Measurements from ENCODE around the gene HRH4.

Gene HRH4, protein sequence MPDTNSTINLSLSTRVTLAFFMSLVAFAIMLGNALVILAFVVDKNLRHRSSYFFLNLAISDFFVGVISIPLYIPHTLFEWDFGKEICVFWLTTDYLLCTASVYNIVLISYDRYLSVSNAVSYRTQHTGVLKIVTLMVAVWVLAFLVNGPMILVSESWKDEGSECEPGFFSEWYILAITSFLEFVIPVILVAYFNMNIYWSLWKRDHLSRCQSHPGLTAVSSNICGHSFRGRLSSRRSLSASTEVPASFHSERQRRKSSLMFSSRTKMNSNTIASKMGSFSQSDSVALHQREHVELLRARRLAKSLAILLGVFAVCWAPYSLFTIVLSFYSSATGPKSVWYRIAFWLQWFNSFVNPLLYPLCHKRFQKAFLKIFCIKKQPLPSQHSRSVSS

DNA sequence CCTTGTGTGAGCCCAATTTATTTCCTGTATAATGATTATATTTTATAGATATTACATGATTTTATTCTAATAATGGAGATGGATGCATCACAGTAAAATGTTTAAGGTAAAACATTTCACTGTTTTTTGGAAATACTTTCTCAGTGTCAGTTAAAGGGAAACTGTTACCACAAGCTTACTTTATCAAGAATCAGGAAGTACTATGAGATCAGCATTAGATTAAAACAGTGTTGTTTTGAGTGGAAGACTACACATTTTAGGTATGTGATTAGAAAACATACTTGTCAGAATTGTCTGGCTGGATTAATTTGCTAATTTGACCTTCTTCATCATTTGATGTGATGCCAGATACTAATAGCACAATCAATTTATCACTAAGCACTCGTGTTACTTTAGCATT, at the start of gene HRH4:
Gene HRH4, plus strand, starts transcription at position 250 of the 400 bp plus-strand sequence. Its CDS starts 92 bp downstream, at position 342.
- no peak for DNase-seq (ENCODE audit: low spot score)

DNA sequence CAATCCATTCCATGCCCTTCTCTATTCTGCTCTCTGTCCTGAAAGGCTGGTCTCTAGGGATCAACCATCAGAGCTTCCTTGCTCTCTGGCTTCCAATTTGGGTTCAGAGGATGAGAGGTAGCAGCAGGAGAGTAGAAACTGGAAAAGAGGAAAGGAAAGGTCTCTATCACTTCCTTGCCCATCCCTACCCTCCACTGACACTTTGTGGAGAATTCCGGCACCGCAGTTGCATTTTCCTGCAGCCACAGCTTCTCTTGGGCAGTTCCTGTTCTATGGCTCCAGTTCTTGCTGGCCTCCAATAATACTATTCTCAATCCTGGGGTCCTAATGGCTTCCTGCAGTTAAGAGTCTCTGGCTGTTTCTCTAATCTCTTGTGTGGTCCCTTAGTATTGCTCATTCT, 47.3 kb upstream of the HRH4 start:
- DNase-seq (ENCODE audit: low spot score): no peak

DNA sequence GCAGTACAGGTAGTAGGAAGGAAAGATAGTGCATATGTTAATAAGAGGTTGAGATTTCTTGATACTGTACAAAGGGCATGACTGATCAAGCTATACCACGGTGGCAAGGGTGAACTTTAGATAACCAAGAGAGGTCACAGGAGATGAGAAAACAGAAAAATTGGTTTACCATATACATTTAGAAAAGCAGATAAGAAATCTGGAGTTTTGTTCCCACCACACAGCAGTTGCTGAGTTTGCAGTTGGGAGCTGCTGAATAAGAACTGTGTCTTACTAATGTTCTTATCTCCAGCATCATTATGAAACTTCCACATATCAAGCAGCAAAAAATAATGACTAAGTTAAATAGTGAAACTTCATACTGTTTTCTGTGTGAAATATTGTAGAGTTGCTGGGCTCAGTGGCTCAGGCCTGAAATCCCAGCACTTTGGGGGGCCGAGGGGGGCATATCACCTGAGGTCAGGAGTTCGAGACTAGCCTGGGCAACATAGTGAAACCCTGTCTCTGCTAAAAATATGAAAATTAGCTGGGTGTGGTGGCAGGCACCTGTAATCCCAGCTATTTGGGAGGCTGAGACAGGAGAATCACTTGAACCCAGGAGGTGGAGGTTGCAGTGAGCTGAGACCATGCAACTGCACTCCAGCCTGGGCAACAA, 46.0 kb upstream of the HRH4 start:
- no peak for DNase-seq (ENCODE audit: low spot score)

DNA sequence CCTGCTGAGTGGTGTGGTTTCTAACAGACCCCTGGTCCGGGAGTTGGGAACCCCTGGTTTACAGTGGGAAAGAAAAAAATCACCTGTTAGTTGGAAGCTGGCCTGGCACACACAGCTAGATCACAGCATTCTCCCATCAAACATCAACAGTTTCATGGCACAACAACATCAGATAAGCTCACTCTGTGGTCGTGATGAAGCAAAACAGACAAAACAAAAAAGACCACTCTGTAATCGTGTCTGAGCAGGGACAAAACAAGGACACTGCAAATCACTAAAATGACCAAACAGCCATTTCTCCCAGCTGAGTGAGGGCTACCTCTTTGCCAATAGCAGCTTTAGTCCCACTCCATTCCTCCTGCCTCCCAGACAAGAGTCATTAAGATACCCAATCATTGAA, 43.0 kb upstream of the HRH4 start:
- DNase-seq (ENCODE audit: low spot score): no peak

DNA sequence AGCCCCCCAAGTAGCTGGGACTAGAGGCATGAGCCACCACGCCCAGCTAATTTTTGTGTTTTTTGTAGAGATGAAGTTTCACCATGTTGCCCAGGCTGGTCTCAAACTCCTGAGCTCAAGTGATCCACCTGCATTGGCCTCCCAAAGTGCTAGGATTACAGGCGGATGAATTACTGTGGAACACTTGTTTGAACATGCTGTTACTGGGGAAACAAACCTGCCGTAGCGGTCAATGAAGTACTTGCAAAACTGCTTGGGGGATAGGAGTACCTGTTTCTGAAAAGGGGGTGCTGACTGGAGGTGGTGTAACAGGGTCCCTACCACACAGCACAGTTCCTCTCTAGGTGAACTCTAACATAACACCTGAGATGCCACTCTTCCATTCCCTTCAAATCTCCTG, 39.9 kb upstream of the HRH4 start:
- DNase-seq (ENCODE audit: low spot score): no peak

DNA sequence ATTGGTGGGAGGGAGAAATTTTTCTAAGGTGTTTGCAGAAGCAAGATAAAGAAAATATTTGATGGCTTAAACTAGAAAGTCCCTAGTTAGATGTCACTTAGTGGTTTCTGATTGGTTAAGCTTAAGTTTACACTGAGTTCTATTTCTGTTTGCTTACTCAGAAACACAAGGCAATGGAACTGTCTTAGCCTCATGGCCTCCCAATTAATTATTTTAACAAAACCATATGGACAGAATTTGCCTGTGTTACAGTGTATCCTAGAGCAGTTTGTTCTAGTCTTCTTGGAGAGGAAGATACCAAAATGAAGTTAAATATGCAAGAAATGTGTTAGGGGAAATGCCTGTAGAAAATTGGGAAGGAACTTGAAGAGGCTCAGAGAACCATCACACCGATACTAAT, 38.6 kb upstream of the HRH4 start:
- no peak for DNase-seq (ENCODE audit: low spot score)

DNA sequence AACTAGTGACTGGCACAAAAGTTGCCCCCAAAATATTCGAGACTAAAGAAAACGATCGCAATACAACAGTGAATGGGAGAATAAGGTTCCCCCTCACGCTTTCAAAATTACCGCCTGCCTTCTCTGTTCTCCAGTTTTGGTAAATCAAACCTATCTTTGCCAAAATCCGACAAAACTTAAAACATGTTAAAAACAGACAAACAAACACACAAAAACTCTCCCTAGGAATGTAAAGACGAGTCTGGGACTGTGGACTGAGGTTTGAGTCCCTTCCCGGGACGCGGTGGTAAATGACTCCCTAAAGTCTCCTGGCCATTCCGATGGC, 34.4 kb upstream of the HRH4 start:
- DNase-seq (ENCODE audit: low spot score): no peak

DNA sequence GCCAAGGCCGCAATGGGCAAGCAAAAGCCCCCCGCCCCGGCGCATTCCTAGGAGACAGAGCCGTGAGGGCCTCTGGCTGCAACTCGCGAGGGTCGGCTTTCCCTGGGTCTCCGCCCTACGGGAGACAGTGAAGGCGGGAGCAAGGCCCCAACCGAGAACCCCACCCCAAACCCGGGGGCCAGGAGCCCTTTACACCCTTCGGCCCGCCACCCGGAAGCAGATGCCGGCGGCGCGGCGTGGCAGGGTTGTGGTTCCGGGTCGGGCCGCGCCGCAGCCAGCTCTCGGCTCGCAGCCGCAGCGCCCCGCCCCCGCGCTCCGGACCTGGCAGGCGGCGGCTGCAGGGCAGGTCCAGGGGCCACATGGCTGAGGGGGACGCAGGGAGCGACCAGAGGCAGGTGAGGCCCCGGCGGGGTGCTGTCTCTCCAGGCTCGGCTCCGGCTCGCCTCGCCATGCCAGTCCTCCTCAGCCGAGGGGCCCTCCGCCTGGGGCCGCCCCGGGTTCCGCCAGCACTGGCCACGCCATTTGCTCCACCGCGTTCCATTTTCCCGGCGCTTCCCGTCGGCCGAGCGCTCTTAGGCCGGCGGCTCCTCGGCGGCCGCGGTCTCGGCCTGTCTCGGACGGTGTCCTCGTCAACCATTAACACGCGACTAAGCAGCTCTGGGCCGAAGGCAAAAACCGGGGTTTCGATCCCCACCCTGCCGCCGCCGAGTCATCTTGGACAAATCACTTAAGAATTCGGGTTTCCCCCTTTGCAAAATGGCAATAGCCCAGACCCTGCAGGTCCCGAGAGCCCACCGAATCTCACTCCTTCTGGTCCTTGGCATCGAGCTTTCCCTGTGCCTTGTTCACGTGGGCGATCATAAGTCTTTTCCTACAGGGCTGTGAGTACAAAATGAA, 33.8 kb upstream of the HRH4 start, which contains the start of gene IMPACT:
Gene IMPACT, plus strand, starts transcription at position 273 of the 897 bp plus-strand sequence. Its CDS starts 87 bp downstream, at position 360.
- peak; percentile 94 for DNase-seq (ENCODE audit: low spot score)

DNA sequence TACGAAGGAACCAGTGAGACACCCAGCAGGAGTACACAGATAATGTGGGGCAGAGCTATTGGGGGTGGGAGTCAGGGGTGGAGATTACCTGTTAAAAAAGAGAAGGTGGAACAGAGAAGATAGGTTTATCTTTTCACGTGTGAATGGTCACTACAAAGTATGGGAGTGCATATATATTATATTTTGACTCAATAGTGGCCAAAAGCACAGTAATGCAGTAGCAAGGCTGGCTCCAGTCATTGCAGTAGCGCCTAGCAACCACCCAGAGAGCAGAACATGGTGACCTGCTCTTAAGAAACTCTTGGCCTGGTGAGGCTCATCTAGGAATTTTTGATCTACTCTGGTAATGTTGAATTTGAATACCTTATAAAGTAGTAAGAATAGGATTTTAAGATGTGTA, 33.0 kb upstream of the HRH4 start:
- DNase-seq (ENCODE audit: low spot score): no peak

DNA sequence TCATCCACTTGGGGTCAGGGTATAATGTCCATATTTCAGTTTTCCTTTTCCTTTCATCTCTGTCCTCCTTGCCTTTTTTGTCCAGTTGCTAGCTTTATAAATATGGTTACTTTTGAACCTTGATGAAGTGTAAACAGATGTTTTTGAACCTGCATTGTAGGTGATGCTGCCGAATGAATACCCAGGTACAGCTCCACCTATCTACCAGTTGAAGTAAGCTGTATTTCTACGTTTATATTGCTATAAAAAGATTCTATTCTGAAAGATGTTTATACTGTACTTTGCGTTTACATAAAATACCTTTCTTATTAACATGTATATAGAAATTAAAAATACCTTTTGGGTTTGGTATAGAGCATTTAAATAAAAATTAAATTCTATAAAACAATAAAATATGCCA, 31.7 kb upstream of the HRH4 start:
- no peak for DNase-seq (ENCODE audit: low spot score)

DNA sequence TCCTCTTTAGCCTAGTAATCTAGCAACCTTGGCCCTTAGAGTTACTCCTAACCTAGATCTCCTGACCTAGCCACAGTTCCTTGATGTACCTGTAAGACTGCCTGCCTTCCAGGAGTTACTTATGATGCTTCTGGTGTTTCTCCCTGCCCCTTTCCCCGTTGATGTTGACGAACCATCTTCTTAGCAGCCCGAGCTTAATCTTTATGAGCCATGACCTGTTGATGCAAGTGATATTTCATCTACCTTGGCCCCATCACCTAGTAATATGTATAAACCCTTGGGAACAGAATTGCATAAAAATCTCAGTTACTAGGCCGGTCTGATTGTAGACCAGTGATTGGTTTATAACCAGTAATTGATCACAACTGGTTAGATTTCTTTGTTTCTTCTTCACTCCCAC, 31.2 kb upstream of the HRH4 start:
- DNase-seq (ENCODE audit: low spot score): no peak

DNA sequence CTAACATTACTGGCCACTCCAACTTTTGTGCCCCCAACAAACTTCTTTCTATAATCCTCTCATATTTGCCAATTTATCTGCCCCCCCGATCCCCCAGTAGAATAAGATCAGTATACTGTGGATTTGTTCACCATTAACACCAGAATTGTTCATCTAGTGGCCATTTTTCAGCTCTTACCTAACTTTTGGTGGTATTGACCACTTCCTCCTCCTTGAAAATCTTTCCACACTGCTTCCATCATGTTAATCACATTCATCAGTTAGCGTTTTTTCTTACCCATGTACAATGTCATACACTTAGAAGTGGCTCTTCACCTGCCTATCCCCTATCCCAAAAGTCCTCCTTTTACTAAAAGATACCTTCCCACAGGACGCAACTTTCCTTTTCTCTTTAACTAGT, 27.8 kb upstream of the HRH4 start:
- DNase-seq (ENCODE audit: low spot score): no peak

DNA sequence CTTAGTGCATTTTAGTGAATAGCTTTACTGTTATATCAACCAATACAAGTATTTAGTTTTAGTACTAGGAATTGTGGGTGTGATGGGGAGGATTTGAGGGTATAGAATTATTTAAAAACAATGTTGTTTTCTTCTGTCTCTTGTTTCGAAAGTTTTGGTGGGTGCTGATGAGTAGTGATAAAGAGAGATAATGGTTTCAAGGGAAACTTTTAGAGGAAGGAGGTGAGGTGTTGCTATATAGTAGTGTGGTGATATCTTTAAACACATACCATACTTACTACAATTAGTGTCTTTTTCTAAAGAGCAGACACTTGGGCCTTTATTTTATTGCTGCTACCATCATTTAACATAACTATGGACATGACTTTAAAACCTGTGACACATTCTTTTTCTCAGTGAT, 23.5 kb upstream of the HRH4 start:
- DNase-seq (ENCODE audit: low spot score): no peak

DNA sequence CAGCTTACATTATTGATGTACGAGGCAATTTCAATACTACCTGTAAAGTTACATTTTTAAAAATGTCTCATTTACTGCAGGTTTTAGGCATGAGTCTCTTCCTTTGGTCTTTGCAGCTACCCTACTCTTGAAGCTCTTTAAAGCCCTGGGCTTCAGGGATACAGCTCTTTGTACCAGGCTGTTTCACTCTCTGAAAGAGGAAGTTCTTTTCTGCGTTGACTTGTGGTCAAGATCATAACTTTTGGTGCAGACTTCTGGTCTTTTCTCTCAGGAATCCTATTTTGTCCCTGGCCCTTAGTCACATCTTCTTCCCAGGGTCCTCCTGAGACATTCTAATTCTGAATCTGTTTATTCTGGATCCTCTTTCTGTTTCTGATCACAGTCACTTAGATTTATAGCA, 16.6 kb upstream of the HRH4 start:
- DNase-seq (ENCODE audit: low spot score): no peak

DNA sequence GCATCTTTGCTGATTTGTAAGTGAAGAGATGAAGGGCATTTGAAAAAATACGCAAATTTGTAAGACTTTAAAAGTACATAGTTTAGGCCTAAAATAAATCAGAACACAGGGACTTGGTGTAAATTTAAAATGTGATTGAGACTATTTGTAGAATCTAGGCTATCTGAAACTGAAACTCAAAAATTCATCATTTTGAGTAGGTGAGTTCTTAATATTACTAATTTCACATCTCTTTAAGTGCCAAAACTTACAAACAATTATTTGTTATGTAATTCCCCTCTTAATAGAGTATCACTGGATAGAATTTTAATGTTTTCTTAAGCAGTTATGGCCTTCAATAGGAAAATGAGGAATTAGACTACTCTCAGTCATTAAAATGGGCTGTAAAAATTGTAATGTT, 14.0 kb upstream of the HRH4 start:
- no peak for DNase-seq (ENCODE audit: low spot score)

DNA sequence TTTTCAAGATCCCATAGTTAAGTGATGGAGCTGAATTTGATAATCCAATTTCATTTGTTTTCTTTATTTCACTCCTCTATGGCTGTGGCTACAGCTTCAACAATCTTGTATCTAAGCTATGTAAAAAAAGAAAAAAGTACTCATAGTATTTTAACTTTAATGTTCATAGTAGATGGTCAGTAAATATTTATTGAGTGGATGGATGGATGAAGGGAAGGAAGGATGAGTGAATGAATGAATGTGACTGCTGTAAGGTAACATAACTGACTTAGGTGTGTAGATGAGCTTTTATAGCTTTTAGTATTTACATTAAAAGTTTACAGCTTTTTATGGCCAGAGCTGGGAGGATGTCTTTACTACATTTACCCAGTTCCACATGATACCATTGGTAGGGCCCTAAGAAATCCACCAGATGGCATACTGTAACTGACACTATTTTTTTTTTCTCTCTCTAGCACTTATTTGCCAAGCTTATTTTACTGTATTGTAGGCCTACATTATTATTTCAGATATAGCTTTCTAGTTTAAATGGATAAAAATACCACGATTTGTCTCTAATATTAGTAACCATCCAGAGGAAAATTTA, 13.4 kb upstream of the HRH4 start:
- DNase-seq (ENCODE audit: low spot score): no peak

DNA sequence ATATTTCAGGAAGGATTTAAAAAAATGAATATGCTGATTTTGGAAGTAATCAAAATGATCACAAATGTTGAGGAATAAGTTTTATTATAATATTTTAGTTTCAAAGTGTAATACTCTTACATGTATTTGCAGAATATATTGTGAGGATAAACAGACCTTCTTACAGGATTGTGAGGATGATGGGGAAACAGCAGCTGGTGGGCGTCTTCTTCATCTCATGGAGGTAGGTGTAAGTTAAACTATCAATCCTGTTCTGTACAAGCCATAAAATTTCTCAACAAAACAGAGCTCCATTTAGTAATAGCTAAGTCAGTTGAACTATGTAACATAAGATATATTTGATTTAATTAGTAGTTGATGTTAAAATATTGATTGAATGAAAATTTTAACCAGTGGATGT, 12.5 kb upstream of the HRH4 start:
- no peak for DNase-seq (ENCODE audit: low spot score)

DNA sequence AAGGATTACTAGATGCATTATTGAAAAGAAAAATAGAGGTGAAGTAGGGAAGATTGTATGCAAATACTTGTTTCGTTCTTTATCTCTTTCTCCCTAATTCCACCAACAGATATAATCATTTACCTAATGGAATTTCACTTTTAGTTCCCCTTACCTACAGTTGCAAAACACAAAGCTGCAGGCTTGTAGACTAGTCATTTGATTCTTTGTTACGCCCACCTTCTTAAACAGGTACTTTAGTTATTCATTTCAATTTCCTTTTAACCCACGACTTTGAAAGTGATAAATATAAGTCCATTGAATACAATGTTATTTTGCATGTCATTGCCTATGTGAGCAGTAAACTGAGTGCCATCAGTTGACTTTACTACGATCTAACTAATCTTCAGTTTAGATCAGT, 3.9 kb upstream of the HRH4 start:
- DNase-seq (ENCODE audit: low spot score): no peak

DNA sequence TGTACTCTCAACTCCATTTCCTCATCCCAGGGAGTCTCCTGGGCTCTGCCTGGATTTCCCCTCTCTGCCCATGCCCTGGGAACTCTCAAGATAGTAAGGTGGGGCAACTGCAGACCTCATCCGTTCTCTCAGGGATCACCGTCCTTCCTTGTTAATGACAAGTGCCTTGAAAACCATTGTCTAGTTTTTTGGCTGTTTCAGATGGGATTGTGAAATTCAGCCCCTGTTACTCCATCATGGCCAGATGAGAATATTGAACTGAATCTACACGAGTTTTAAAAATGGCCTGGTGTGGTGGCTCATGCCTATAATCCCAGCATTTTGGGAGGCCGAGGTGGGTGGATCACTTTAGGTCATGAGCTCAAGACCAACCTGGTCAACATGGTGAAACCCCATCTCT, 665 bp upstream of the HRH4 start:
- DNase-seq (ENCODE audit: low spot score): no peak

DNA sequence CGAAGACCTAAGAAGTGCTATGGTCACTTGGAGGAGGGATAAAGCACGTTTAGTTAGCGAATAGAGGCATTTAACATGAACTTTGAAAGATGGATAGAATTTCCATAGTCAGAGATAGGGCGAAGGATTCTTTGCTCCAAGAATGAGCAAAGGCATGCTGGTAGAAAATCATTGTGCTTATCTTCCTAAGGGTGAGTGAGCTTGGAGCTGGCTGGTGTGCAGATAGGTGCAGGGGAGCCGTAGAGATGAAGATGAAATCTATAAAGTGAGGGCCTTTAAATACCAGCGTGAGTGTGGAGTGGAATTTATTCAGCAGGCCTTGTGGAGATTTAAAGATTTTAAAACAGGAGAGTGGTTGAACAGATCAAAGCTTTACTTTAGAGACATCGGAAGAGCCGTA, 1.6 kb downstream of the HRH4 start:
- no peak for DNase-seq (ENCODE audit: low spot score)

DNA sequence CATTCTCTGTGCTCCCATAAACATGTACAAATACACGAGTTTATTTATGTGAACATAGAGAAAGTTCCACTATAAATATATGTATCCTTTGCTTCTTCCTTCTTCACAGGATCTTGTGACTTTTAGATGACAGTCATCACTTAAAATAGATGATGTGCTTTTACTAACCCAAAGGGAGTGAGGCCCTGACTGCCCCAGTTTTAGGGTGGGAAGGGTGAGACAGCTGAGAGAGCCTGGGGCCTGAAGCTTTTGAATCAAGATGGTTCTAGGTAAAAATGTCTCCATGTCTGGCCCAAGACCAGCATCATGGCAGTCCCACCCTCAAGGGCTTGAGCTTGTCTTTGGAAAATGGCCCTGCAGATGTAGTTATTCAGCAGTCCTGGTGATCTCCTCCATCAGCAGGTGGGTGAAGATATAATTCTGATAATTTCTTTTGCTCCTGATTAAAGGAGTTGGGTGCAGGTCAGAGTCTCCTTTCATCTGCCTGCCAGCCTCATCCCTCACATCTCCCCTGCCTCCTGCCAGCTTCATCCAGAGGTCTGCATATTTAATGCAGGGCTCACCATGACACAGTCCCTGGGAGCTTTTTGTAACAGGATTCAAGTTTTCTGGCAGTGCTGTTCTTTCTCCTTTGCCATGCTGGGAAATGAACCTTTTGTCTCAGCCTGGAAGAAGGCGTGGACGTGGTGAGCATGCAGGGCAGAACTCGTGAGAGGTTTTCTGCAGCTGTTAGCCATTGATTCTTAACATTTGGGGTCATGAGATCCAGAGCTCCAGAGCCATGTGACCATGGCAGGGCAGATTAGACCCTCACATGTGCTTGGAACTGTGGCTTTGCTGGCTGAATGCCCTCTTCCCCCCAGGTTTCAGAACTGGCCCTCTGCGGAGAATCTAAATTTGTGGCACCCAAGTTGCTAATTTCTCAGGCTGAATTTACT, 2.7 kb downstream of the HRH4 start:
- DNase-seq (ENCODE audit: low spot score): no peak

Measured in left forelimb (tissue), 1 donor.